GM04503 (cell line): Measurements from ENCODE around the gene AKR1C1.
"Not testable (repeated sequence)": the region's sequence is repeated elsewhere in the genome, so short reads cannot be mapped to it uniquely, and the experiment has no call there.

Experiments
- DNase-seq: peaks from one replicate; pipeline ENCODE4 v3.0.0-alpha.2; 2012; ENCODE audit warnings: low read depth

AKR1C1 gene

DNA sequence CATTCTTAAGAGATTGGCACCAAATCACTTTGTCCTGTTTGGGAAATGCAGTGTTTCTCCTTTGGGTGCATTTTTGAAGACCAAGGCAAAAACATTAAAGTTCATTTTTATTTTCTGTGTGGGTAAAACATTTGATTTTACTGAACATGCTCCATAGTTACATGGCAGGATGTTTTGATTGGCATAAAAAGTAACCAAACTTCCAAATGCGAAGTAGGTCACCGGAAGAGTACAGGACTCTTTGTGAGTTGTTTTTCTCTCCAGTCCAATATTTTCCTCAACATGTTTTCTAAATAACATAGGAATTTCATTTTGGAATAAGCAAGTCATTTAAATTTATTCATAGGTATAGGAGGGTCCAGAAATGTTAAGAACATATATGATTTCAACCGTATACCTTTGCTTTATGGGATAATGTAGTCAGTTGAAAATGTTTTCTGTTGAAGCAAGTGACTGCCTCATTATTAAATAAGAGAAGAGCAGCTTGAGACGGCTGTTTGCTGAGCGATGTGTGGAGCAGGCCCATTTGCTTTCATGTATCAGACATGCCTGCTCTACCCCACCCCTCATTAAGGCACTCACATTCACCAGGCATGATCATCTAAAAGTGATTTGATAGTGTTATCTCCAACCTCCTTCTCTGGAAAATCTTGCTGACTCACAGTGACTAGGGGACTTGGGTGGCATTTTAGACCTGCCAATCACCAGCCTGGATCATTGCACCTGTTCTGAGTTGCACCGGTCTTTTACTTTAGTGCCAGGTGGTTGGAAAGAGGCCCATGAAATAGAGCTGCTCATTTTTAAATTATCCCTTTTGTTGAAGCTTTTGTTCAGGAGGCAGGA, 56.8 kb downstream of the AKR1C1 start:
- DNase-seq, result not testable (repeated sequence)

DNA sequence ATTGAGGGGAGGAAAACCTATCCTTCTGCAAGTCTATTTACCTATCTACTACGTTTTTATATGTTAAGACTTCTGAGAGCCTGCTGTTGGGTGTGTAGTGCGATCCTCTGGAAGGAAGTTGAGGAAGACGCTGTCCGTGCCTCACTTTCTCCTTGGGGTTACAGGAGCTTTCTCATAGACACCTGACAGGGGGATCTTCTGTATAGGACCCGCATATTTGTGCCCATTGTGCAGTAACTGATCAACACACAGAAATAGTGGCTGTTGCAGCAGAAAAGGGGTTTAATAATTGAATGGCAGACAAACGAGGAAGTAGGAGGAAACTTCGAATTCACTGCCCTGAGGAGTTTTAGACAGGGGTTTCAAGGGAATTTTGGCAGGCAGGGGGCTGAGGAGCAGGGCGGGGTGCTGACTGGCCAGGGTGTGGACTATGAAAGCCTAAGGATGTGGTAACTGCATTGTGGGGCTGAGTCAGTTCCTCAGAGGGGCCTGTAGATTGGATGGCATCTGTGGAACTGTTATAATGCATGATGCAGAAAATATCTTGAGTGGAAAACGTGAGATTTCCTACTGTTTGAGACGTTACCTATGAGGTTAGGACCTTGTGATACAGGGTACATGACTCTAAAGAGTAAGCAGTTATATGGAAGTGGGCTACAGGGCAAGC, 58.5 kb downstream of the AKR1C1 start:
- not testable (repeated sequence) for DNase-seq

DNA sequence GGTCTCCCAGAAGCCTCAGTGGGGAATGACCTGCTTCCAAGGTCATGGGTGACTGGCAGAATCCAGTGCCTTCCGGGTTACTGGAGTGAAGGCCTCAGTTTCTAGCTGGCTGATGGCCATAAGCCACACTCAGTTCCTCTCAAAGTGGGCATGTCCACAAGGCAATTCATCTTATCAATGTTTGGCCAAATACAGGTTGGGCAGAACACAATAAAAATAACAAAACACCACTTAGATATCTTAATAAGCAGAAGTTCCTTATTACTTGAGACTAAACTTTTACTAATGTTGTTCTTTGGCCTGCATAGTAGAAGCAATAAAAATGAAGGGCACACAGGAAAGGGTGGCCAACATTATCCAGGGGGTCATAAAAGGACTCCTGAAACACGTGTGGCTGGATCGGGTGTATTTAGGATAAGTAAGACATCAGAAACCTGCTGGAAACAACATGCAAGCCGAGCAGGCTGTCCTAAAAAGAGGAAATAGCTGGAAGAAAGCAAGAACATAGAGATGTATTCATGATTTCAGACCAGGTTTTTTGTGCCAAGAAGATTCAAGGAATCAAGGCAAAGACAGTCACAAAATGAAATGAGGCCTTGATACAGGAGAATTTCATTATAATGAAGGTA, 60.1 kb downstream of the AKR1C1 start:
- DNase-seq, result no peak

DNA sequence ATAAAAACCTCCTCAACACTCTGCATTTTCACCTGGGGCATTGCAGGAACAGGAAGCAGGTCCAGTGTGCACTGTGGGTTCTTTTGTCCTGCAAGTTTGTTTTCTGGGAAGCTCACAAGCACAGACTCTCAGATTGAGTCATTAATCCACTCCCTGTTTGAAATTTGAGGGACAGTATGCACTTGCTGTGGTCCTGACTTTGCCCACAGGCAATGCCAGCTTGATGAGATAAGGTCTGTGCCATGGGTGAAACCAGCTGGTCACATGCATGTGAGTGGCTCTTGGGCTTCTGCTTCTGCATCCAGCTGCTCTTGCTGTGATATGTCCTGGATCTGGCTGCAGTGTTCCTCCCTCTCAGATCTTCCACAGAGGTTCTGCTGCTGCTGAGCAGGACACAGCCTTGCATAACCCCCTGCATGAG, 62.3 kb downstream of the AKR1C1 start:
- DNase-seq, result not testable (repeated sequence)

DNA sequence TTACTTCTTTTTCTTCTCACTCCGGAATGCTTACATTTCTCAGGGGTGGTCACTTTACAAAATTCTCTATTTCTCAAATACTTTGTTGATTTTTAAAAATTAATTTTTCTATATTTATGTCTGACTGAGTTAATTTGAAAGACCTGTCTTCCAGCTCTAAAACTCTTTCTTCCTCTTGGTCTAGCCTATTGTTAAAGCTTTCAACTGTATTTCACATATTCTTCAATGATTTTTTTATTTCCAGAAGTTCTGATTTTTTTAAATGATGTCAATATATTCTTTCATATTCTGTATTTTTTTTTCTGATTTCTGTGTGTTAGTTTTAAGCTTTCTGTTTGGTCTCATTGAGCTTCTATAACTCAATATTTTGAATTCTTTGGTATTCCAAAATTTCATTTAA, 67.8 kb downstream of the AKR1C1 start:
- no peak for DNase-seq

DNA sequence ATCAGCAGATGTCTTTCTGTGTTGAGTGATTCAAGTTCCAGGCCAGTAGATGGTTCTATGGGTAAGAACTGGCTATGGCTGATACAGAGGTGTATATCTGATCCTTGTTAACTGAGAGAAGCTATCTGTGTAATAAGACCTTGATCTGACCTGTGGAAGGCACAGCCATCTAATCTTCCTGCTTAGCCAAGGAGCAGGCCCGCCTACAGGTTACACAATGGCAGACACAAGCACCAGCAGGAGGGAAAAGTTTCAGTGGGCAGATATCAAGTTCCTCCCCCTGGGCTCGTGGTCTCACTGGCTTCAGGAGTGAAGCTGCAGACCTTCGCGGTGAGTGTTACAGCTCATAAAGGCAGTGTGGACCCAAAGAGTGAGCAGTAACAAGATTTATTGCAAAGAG, 68.4 kb downstream of the AKR1C1 start:
- DNase-seq, result not testable (repeated sequence)

DNA sequence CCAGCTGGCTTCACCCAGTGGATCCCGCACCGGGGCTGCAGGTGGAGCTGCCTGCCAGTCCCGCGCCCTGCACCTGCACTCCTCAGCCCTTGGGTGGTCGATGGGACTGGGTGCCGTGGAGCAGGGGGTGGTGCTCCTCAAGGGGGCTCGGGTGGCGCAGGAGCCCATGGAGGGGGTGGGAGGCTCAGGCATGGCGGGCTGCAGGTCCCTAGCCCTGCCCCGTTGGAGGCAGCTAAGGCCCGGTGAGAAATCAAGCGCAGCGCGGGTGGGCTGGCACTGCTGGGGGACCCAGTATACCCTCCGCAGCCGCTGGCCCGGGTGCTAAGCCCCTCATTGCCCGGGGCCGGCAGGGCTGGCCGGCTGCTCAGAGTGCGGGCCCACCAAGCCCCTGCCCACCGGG, 69.2 kb downstream of the AKR1C1 start:
- not testable (repeated sequence) for DNase-seq
